Activated naive CD8-positive, alpha-beta T cell treated with anti-CD3 and anti-CD28 coated beads for 36 hours (primary cell): ENCODE measurements around the gene PRKAR2A. TPM values are rescaled to one million over a fixed set of nuclear protein-coding genes. Genes with fewer than 3 reads are reported as not detected.
"Not testable (repeated sequence)": the region's sequence is repeated elsewhere in the genome, so short reads cannot be mapped to it uniquely, and the experiment has no call there.

ENCODE experiments used
- DNase-seq: peaks from one replicate; pipeline ENCODE4 v3.0.0; 2021
- H3K27ac Mint-ChIP-seq: one replicate; pipeline ENCODE4 v1.8.0; 2022; ENCODE audit warnings: mild to moderate bottlenecking, moderate library complexity, mixed read lengths
- H3K27me3 Mint-ChIP-seq: one replicate; pipeline ENCODE4 v1.8.0; 2022; ENCODE audit warnings: mild to moderate bottlenecking, mixed read lengths
- H3K36me3 Mint-ChIP-seq: one replicate; pipeline ENCODE4 v1.8.0; 2021; ENCODE audit warnings: mild to moderate bottlenecking, mixed read lengths
- H3K4me1 Mint-ChIP-seq: one replicate; pipeline ENCODE4 v1.8.0; 2021; ENCODE audit warnings: mixed read lengths
- H3K4me3 Mint-ChIP-seq: one replicate; pipeline ENCODE4 v1.8.0; 2022; ENCODE audit warnings: mild to moderate bottlenecking, moderate library complexity, mixed read lengths
- H3K9me3 Mint-ChIP-seq: one replicate; pipeline ENCODE4 v1.8.0; 2022; ENCODE audit warnings: mixed read lengths
- total RNA-seq, 2 experiments: library from RNA; stranded (reverse); gene quantifications; one replicate each; pipeline ENCODE4 v1.2.3, GENCODE V29; 2021

The PRKAR2A gene
- total RNA-seq, 2 experiments from 2014 or later = 42.8 to 45.2 TPM

DNA sequence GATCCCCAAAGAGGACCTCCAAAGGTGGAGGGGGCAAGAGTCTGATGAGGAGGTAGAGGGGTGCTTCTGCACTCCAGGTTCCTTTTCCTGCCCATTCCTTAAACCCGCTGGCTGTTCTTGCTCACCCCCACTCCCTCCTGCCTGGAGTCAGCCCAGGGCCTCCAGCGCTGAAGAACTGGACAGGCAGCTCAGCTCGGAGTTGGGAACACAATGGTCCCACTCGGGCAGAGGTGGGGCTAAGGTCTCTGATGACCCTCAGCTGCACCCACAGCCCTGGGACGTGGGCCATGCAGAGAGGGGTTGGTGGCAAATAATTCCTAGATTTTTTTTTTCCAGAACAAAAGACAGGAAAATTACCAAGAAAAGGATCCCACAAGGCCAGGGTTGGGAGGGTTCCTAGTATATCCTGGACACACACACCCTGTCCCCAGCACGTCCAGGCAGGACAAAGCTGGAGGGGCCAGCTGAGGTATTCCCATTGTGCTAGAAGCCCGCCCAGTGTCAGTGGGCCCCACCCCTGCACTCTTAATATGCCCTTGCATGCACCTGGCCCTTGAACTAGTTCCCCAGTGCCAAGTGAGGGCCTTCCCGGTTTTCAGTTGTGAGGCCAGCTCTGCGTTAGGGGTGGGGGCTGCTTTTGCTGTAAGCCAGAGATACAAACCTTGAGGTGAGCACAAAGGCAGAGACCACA is 108.6 kb downstream of the PRKAR2A start:
- Mint-ChIP-seq H3K36me3 (no peaks in the 10 kb centered on the region), H3K27me3 (no peaks in the 10 kb centered on the region)

DNA sequence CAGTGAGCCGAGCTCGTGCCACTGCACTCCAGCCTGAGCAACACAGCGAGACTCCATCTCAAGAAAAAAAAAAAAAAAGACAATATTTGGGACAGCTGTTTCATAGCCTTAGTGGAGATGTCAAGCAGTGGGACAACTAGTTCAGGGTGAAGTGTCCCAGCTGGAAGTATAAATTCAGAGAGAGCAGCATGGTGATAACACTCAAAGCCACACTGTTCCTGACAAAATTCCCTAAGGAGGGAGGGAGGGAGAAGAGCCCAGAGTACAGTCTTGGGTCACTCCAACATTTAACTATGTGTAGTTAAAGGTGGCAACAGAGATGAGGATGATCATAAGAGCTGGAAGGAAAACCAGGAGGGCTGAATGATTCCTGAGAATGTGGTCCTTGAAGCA is 109.5 kb downstream of the PRKAR2A start:
- Mint-ChIP-seq H3K4me3 (no peak overlapping the region), H3K27ac (no peak overlapping the region), H3K27me3 (no peaks in the 10 kb centered on the region), H3K4me1 (no peaks in the 10 kb centered on the region), H3K9me3 (no peaks in the 10 kb centered on the region), H3K36me3 (no peaks in the 10 kb centered on the region)
- no peak for DNase-seq

More for the DNA sequence above, 108.6 kb downstream of the PRKAR2A start:
- H3K27ac Mint-ChIP-seq = no peak overlapping the region
- no peak overlapping the region for H3K4me3 Mint-ChIP-seq
- no peaks in the 10 kb centered on the region for H3K9me3 Mint-ChIP-seq
- H3K4me1 Mint-ChIP-seq = no peaks in the 10 kb centered on the region
- DNase-seq = no peak

DNA sequence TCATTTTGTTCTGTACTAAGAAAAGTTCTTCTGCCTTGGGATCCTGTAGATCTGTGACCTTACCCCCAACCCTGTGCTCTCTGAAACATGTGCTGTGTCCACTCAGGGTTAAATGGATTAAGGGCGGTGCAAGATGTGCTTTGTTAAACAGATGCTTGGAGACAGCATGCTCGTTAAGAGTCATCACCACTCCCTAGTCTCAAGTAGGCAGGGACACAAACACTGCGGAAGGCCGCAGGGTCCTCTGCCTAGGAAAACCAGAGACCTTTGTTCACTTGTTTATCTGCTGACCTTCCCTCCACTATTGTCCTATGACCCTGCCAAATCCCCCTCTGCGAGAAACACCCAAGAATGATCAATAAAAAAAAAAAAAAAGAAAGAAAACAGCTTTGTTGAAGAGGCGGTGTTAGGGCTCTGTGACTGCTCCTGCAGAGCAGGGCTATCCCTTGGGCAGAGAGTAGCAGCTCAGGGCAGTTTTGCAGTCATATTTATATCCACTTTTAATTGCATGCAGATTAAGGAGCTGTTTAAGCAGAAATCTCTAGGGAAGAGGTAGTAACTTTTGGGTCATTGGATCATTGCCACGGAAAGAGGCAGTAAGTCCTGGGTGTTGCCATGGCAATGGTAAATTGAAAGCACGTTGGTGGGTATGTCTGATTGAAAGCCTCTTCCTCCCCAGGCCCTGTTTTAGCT is 112.5 kb downstream of the PRKAR2A start:
- not testable (repeated sequence) for H3K4me3 Mint-ChIP-seq, DNase-seq, H3K36me3 Mint-ChIP-seq, H3K27ac Mint-ChIP-seq, H3K9me3 Mint-ChIP-seq, H3K27me3 Mint-ChIP-seq, H3K4me1 Mint-ChIP-seq

DNA sequence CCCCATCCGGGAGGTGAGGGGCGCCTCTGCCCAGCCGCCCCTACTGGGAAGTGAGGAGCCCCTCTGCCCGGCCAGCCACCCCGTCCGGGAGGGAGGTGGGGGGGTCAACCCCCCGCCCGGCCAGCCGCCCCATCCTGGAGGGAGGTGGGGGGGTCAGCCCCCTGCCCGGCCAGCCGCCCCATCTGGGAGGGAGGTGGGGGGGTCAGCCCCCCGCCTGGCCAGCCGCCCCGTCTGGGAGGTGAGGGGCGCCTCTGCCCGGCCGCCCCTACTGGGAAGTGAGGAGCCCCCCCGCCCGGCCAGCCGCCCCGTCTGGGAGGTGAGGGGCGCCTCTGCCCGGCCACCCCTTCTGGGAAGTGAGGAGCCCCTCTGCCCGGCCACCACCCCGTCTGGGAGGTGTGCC is 113.1 kb downstream of the PRKAR2A start:
- not testable (repeated sequence) for H3K27ac Mint-ChIP-seq, H3K4me3 Mint-ChIP-seq, H3K36me3 Mint-ChIP-seq, H3K27me3 Mint-ChIP-seq, H3K9me3 Mint-ChIP-seq, H3K4me1 Mint-ChIP-seq, DNase-seq

DNA sequence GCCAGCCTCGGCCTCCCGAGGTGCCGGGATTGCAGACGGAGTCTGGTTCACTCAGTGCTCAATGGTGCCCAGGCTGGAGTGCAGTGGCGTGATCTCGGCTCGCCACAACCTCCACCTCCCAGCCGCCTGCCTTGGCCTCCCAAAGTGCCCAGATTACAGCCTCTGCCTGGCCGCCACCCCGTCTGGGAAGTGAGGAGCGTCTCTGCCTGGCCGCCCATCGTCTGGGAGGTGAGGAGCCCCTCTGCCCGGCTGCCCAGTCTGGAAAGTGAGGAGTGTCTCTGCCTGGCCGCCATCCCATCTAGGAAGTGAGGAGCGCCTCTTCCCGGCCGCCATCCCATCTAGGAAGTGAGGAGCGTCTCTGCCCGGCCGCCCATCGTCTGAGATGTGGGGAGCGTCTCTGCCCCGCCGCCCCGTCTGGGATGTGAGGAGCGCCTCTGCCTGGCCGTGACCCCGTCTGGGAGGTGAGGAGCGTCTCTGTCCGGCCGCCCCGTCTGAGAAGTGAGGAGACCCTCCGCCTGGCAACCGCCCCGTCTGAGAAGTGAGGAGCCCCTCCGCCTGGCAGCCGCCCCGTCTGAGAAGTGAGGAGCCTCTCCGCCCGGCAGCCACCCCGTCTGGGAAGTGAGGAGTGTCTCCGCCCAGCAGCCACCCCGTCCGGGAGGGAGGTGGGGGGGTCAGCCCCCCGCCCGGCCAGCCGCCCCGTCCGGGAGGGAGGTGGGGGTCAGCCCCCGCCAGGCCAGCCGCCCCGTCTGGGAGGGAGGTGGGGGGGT is 113.7 kb downstream of the PRKAR2A start:
- H3K9me3 Mint-ChIP-seq, H3K4me1 Mint-ChIP-seq, H3K36me3 Mint-ChIP-seq, H3K4me3 Mint-ChIP-seq, H3K27ac Mint-ChIP-seq, H3K27me3 Mint-ChIP-seq, DNase-seq: not testable (repeated sequence)

DNA sequence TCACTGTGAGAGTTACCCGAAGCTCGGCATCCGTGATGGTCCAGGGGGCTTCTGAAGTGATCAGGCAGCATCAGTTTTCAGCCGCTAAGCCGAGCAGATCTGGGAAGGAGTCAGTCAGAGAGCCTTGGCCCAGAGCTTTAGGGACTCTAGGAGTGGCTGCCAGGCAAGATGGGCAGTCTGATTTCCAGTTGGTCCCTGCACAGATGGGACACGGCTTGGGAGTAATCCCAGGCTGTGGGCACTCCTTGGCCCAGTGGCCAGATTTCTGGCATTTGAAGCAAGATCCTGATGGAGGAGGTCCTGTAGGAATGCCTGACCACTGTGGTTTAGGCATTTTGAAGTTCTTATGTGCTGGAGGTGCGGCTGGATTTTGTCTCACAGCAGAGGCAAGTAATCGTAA is 120.2 kb downstream of the PRKAR2A start:
- no peaks in the 10 kb centered on the region for H3K9me3 Mint-ChIP-seq
- no peaks in the 10 kb centered on the region for H3K27me3 Mint-ChIP-seq
- H3K4me1 Mint-ChIP-seq = no peaks in the 10 kb centered on the region
- no peaks in the 10 kb centered on the region for H3K36me3 Mint-ChIP-seq
- no peak overlapping the region for H3K27ac Mint-ChIP-seq
- no peak for DNase-seq
- H3K4me3 Mint-ChIP-seq = no peak overlapping the region

DNA sequence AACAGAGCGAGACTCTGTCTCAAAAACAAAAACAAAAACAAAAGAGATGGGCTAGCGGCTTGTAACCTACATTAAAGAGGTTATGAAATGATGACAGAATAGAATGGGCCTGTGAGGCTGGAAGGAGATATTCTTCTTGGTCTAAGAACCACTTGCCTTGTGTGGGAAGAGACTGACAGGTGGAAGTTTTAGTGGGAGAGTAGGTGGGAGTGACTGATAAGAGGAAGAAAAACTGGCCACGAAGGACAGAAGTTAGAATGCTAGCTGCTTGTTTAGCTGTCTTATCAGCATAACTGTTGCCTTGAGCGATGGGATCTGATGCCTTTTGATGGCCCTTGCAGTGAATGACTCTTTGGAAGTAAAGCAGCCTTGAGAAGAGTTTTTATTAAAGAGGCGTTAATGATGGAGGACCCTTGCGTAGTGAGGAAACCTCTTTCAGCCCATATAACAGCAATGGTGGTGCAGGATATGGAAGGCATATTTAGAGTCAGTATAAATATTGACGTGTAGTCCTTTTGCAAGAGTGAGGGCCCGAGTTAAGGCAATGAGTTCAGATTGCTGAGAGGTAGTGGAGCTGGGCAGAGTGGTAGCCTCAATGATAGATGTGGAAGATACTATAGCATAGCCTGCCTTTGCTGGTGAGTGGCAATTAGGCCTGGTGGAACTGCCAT is 122.4 kb downstream of the PRKAR2A start:
- not testable (repeated sequence) for H3K9me3 Mint-ChIP-seq, H3K4me1 Mint-ChIP-seq, H3K36me3 Mint-ChIP-seq, H3K27me3 Mint-ChIP-seq, H3K27ac Mint-ChIP-seq, H3K4me3 Mint-ChIP-seq, DNase-seq

DNA sequence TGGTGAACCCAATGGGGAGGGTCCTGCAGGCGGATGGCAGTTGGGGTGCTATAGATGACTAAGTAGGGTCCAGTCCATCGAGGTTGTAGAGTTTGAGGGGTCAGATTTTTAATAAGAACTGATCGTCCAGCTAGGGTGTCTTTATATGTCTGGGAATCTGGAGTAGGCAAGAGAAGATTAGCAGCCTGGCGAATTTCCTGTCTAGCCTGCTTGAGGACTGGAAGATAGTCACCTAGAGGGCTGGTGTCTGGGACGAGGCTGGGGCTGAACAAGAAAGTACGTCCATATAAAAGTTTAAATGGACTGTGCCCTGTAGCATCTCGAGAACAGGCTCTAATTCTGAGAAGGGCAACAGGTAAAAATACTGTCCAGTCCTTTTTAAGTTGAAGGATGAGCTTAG is 123.9 kb downstream of the PRKAR2A start:
- no peaks in the 10 kb centered on the region for H3K4me1 Mint-ChIP-seq
- no peak for DNase-seq
- no peaks in the 10 kb centered on the region for H3K9me3 Mint-ChIP-seq
- H3K27ac Mint-ChIP-seq = no peak overlapping the region
- no peak overlapping the region for H3K4me3 Mint-ChIP-seq
- H3K27me3 Mint-ChIP-seq = no peaks in the 10 kb centered on the region
- H3K36me3 Mint-ChIP-seq = no peaks in the 10 kb centered on the region

DNA sequence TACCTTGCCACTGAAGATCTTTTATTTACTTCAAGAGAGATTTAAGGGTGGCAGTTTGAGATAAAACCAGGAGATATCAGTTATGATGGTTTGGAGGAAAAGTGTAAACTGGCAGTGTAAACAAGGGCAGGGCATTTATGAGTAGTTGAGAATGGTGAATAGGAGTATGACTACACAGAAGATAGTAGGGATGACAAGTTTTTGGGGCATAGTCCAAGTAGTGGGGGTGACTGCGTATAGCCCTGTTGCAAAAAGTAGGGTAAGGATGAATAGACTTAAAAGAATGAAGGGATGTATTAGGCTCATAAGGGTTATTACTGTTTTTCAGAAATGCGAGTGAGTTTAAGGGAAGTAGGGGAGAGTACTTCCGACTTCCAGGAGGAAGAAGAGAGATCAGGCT is 124.4 kb downstream of the PRKAR2A start:
- not testable (repeated sequence) for H3K27ac Mint-ChIP-seq, H3K36me3 Mint-ChIP-seq, H3K4me3 Mint-ChIP-seq, H3K9me3 Mint-ChIP-seq, H3K4me1 Mint-ChIP-seq, DNase-seq, H3K27me3 Mint-ChIP-seq

DNA sequence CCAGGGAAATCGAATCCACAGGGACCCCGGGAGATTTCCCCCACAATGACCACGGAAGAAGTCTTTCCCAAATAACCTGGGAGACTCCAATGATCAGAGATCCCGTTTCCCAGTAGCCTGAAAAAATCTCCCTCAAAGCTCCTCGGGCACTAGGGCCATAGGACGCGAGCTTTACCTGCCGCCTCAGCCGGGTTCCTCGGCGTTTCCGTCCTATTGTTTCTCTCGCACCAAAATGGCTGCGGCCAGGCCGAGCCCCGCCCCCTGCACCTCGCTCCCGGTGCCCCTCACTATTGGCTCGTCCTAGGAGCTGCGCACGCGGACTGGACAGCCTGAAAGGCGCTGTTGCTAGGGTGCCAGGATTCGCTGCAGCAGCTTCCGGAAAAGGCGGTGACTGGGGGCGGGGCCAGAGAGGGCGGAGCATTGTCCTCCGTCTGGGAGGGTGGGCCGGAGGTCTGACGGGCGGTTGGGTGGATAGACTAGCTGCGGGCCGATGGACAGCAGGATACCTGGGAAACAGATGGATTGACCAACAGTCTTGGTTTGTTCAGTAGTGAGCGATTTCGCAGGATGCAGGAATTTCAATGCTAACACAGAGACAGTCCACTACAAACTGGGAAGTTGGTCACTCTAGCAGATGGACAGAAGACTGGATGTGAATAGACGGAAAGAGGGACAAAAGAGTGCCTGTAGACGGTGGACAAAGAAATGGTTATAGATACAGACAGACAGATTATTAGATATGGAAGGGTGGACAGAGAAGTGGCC is 130.5 kb downstream of the PRKAR2A start, which contains the start of gene IP6K2:
Gene IP6K2 (minus strand): TSS at position 240 of the 765 bp plus-strand sequence. CDS start 21,930 bp downstream, outside the sequence.
- Mint-ChIP-seq H3K4me3 (peak within 1 kb of the TSS; percentile 98), H3K27me3 (no peaks in the 10 kb centered on the region), H3K9me3 (no peaks in the 10 kb centered on the region), H3K4me1 (peaks cover 31% of the 10 kb centered on the region), H3K27ac (peak within 1 kb of the TSS; percentile 95), H3K36me3 (peaks cover 17% of the 10 kb centered on the region)
- peak; percentile 99 for DNase-seq

DNA sequence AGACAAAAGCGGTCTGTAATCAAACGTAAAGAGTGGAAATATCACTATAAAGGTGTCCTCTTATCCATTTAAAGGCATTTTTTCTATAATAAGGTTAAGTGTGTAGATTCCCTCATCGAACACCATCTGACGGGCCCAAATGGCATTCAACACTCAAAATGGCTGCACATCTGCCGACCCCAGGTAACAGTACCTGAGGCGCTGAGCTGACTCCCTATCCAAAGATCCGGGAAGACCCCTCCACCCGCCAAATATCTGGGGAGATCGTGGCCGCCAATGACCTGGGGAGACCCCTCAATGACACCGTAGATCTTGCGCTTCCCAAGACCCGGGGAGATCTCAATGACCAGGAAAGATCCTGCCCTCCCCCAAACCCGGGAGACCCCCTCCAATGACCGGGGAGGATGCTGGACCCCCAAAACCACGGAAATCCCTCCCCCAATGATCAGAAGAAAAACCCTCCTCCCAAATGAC is 131.1 kb downstream of the PRKAR2A start:
- no peaks in the 10 kb centered on the region for H3K27me3 Mint-ChIP-seq
- H3K4me1 Mint-ChIP-seq = peaks cover 34% of the 10 kb centered on the region
- H3K4me3 Mint-ChIP-seq = peak overlapping the region; percentile 98
- no peaks in the 10 kb centered on the region for H3K9me3 Mint-ChIP-seq
- H3K27ac Mint-ChIP-seq = peak overlapping the region; percentile 95
- DNase-seq = peak; percentile 7
- peaks cover 18% of the 10 kb centered on the region for H3K36me3 Mint-ChIP-seq

DNA sequence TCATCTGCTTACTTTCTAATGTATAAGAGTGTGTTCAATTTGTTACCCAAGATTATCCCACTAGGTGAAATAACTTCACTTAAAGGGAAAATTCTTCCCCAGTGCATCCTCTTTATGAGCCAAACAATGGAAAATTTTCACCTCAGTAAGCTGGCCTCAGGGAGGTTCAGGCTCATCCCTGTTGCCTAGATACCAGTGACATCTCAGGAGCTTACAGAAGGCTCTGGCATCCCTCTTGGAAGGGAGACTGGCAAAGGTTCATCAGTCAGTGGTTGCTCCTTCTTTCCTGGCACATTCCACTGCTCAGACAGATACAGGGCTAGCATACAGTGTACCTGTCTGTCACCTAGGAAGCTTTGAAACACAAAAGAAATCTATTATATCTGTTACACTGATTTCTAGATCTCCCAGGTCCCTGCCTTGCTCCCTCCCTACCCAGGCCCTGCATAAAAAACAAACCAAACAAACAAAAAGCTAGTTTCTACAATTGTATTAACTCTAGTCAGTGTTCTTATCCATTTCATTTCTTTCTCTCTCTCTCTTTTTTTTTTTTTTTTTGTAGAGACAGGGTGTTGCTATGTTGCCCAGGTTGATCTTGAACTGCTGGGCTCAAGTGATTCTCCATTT is 132.4 kb downstream of the PRKAR2A start:
- Mint-ChIP-seq H3K9me3 (no peaks in the 10 kb centered on the region), H3K27ac (peak overlapping the region; percentile 57), H3K36me3 (peaks cover 18% of the 10 kb centered on the region), H3K27me3 (no peaks in the 10 kb centered on the region), H3K4me3 (peak overlapping the region; percentile 98), H3K4me1 (peaks cover 41% of the 10 kb centered on the region)
- DNase-seq = no peak

DNA sequence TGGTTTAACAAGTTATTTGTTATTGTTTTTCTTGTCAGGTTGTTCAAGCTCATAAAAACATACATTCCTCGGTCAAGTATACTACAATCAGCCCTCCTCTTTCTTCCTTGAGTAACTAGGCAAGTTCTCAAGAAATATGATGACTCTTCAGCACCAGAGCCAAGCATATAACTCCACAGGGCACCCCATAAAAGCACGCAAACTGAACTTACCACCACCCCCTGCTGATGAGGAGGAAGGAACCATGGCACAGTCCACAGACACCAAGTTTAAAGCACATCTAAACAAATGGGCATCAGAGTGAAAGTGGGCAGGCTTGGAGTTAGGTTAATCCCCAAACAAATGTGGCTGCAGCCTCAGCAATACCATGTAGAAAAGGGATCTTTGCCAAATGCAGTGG is 135.9 kb downstream of the PRKAR2A start:
- H3K36me3 Mint-ChIP-seq = peaks cover 25% of the 10 kb centered on the region
- H3K4me1 Mint-ChIP-seq = peaks cover 63% of the 10 kb centered on the region
- no peak overlapping the region for H3K4me3 Mint-ChIP-seq
- no peaks in the 10 kb centered on the region for H3K9me3 Mint-ChIP-seq
- H3K27me3 Mint-ChIP-seq = no peaks in the 10 kb centered on the region
- no peak for DNase-seq
- peak overlapping the region; percentile 30 for H3K27ac Mint-ChIP-seq

DNA sequence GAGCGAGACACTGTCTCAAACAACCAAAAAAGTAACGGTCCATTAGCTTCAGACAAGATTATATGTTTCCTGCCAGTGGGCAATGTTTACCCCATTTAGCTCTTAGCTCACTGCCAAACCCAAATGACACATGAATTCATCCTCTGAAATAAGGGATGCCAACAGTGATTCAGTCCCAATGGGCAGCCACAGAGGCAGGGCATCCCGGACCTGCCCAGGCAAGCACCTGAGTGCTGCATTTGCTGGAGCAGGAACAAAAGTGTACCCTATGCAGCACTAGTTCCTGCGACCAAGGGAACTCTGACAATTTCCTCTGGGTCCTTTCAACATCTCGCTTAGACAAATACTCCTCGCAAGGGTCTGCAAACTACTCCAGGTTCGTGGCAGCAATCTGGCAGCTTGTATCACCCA is 138.6 kb downstream of the PRKAR2A start:
- H3K9me3 Mint-ChIP-seq = no peaks in the 10 kb centered on the region
- peak overlapping the region; percentile 59 for H3K27ac Mint-ChIP-seq
- H3K4me1 Mint-ChIP-seq = peaks cover 51% of the 10 kb centered on the region
- H3K27me3 Mint-ChIP-seq = no peaks in the 10 kb centered on the region
- DNase-seq = no peak
- H3K36me3 Mint-ChIP-seq = peaks cover 27% of the 10 kb centered on the region
- no peak overlapping the region for H3K4me3 Mint-ChIP-seq
